HuH-7.5 (cell line): ENCODE data around the gene RASGRP3.
"Not testable (repeated sequence)": the region's sequence is repeated elsewhere in the genome, so short reads cannot be mapped to it uniquely, and the experiment has no call there.

Experiments
- DNase-seq: peaks from one replicate; pipeline ENCODE4 v3.0.0; 2011; ENCODE audit warnings: low spot score

RASGRP3 gene

DNA sequence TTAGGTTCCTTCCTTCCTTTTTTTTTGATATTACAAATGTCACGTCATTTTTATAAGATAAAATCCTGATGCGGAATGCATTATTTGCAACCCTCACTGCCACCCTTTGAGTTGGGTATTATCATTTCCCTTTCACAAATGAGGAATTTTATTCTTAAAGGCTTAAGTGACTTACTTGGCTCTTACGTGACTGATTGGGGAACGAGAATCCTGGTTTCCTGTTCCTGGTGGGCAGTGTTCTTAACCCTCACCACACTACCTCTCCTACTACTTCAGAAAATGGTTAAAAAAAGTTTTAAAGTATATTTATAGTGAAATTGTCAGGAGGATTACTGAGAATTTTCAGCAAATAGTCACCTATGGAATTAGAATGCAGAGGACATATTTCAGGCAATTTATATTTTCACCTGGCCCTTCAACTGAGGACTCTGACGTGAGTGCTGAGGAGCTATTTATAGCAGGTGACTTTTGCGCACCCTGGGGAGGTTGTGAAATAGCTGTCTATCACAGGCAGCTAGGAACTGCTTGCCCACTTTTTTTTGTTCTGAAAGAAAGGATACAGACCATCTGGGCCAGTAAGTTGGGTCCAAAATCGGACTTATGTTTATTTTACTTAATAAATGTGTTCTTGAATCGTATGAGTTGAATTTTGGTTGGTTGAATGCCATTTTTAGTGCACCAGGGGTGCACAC lies 18.7 kb upstream of the RASGRP3 start:
- peak; percentile 19 for DNase-seq

DNA sequence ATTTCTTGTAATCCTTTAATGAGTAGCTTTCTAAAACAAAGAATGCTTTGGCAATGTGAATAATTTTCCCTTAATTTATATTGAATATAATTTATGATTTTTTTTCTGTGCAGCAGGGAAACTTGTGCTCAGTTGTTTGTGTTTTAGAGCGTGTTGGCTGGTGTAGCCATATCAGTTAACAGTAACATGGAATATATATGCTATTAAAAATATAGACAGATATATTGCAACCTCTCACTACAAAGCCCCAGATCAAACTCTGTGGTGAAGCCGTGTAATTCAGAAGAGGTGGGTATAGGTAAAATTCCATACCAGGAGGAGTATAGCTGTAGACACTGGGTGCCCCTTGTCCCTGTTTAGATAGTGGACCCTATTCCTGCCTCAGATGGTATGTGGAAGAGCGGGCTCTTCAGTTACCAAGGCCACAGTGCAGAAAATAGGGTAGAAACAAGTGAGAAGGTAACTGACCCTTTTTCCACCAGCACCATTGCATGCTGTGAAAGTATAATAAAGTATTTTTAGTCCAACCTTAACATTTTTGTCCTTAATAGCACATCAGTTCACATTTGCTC lies 18.1 kb upstream of the RASGRP3 start:
- DNase-seq: no peak

DNA sequence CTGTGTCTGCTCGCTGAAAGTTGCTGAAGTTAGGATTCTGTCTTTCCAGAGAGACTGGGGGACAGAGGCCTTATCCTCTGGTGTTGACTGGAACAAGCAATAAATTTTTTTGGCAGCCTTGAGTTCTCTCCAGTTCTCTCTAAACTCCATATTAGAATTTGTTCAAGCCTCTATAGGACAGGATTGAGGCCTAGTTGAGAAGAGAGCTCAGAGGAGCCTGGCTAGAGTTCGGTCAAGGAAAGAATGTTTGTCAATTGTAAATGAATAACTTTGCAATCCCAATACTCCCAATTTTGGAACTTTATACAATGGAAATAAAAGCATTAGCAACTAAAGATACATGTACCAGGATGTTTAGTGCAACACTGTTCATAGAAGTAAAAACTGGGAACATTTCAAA lies 16.7 kb upstream of the RASGRP3 start:
- no peak for DNase-seq

DNA sequence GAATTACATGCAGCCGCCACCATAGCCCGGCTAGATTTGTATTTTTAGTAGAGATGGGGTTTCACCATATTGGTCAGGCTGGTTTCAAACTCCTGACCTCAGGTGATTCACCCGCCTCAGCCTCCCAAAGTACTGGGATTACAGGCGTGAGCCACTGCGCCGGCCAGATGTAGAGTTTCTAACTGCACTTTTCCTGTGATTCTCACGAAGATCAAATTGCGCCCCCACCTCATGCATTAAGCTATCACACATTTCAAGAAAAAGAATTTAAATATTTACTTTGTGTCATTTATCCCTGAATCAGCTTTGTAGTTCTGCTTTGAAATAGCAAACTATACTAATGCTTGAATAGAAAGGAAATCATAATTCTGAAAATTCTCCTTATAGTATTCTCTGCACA lies 13.9 kb upstream of the RASGRP3 start:
- not testable (repeated sequence) for DNase-seq

DNA sequence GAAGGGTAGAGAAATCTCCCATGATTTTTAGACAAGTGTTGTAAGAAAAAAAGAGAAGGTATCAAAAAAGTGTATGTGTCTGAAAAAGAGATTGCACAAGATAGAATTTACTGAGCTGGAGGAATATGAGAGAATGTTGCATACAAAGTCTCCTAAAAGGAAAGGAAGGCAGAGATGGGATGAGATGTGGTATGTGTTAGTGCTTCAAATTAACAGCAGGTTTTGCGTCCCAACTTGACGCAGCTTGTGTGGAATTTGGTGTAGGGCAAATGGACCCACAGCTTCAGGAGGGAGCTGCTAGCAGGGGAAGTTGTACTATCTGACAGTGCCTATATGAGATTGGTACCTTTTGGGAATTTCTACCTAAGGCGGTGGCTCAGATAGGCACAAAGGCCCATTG lies 9.0 kb upstream of the RASGRP3 start:
- no peak for DNase-seq

DNA sequence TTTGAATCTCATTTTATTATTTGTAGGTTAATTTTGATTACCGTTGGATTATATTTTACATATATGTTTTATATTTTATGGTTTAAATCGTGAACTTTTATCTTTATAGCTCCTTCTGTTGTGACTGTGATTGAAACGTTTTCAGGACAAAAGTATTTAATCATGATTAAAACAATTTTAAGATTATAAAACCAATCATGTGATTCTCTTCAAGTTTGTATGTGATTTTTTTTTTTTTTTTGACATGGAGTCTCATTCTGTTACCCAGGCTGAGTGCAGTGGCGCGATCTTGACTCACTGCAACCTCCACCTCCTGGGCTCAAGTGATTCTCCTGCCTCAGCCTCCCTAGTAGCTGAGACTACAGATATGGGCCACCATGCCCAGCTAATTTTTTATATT lies 7.2 kb upstream of the RASGRP3 start:
- no peak for DNase-seq

DNA sequence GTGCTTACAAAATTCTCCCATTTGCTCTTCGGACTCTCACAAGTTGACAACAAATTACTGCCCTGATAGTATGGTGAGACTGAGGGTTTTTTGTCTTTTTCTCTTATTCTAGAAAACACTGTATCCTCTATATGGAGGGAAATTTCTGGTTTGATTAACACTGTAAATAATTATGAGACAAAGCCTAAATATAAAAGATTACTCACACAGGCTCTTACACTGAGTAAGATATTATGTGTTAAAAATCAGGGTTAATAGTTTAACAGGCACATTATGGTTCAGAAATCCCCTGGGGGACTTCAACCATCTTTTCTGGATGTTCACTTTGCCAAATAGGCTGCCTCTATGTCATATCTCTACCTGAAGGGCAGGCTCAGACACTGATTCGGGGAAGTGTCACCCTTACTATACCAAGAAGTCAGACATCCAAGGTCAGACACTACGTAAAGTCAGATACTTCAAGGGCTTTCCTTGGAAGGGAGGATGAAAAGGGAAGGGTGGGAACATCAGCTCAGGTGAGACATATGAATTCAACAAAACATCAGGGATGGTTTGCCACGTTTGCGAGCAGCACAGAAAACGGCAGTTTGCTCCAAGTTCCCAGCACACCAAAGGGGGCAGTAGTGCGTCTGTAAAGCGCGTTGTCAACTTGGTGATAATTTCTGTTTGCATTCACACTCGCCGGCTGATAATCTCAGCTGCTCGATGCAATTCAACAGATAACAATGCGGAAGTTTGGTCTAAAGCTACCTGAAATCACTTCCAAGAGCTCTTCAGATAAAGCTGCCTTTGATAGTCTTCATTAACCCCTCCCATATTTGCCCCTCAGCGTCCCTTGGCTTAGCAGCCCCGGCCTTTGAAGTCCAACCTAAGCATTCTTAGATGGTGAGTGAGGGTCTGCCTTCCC lies 972 bp upstream of the RASGRP3 start:
- DNase-seq: peak; percentile 26

DNA sequence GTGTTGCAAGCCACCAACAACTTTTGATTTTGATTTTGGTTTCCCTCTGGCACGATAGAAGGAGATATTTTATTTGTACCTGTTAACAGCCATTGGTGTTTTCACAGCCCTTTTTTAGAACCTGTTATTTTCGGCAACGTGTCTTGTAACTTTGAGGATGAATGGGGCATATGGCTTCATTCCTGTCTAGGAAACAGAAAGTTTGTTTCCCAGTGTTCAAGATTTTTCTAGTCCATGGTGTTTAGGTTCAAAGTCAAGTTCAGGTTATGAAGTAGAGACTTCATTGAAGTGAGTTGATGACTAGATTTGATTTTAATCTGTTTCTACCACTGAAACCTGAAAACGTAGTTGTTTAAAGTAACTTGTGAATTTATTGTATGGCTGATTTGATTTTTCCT lies 343 bp downstream of the RASGRP3 start:
- DNase-seq: no peak

DNA sequence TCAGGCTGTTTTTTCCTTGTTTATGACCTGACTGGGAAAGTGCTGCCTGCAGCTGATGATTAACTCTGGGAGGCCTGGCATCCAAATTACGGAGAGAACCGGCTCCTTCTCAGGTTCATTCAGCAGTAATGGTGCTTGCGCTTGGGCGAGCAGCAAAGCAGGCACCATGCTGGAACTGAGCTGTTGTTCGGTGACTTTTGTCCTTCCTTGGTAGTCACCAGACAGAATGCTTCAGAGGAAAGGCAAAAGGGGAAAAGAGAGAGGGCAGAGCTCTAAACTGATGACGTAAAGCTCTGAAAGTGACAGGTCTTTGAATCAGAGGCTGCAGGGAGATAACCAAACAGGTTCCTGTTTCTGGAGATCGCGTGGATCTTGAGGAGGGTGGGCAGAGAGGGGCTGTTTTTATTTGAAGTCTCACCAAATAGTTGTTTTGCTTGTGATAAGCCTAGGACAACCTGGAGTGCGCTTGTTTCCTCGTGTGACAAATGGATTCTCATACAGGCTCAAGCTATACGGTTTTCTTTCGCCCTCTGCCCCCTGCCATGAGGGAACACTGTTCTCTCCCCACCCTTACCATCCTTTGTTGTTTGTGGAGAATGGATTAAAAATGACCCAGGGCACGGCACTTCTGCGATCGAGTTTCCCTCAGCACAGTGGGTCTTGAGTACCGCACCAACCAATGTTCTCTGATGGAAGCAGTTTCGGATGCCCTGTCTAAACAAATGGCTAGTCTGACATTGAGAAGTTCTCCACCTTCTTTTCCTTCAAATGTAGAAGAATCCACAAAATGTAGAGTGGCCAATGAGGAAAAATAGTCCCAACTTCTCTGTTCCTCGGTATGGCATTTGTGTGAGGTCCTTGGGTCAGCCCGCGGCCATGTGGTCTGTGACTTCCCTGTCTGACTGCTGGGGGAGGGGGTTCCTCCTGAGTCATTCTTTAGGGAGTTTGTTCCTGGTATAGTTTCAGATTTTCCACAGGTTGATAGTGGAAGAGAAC lies 1.3 kb downstream of the RASGRP3 start:
- DNase-seq: no peak

DNA sequence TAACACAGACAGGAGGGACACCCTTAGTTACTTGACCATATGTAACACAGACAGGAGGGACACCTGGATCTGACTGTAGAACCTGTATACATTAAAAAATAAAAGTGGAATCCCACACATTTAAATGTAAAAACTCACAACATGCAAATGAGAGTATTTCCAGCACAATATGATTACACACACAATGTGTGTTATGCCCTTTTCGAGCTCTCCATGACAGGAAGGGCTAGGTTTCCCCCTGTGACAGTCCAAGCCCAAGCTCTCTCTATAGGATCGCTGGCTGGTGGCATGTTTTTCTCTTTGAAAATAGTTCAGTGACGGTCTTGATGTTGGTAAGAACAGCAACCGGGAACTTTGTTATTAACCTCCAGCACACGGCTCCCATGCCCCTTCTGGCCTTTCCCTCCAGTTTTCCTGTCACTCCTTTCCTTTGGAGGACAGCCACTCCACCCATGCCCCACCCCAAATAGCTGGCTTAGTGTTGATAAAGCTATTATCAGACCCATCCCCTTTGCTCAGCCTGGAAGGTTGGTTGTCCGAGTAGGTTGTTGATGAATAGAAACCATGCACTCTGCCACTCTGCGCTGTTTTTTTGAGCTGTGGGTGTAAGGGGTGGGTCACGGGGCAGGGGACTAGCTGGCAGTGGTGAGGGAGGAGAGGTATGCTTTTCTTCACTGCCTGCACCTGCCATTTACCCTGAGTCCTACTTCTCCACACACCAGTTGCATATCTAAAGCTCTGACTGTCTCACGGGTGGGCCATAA lies 2.7 kb downstream of the RASGRP3 start:
- DNase-seq: no peak

DNA sequence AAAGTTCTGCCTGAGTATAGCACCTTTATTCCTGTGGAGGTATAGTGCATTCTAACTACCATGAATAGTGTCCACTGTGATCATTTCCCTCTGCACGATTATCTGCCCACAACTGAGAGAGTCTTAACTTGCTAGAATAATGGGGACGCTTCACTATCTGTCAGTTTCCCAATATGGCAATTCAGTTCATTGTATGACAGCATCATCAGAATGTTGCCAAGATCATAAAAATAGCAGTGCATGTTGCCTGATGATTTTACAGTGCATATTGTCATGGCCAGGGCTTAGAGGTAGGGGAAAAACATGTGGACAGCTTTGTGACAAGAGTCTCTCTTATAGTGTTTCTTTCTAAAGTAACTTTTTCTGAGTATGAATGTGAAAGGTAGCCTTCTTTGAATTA lies 6.1 kb downstream of the RASGRP3 start:
- no peak for DNase-seq

DNA sequence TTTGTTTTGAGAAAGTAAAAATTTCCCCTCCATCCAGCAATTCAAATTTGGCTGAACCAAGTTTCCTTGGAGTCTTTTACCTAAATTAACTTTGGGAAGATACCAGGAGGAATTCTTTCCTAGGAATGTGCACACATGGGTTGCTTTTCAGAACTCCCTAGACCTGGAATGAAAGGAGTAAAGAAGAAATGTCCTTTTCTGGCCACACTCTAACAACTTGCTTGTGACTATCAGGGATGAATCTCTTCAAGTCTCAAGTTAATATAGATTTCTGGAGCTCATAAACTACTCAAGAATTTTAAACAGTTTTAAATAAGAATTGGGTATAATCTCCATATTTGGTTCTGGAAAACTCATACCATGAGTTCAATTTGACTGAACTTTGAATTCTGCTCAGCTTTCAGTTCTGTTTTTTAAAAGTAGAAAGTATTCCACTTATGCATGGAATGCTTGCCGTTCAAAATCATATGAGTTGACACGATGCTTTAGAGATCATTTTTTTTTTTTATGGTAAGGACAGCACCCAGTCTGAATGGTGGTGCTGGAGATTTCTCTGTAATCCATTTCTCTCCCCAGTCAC lies 7.7 kb downstream of the RASGRP3 start:
- no peak for DNase-seq

DNA sequence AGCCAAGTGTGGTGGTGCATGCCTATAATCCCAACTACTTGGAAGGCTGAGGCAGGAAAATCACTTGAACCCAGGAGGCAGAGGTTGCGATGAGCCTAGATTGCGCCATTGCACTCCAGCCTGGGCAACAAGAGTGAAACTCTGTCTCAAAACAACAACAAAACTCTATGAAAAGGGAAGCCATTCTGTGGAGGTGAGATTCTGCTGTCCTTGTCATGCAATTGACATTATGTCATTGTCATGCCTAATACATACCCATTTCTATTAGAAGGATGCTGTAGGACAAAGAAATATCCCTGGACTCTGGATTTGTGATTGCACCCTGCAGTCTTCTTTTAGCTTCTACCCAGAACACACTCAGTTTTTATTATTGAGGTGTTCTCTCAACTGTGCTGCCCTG lies 8.6 kb downstream of the RASGRP3 start:
- DNase-seq: no peak

DNA sequence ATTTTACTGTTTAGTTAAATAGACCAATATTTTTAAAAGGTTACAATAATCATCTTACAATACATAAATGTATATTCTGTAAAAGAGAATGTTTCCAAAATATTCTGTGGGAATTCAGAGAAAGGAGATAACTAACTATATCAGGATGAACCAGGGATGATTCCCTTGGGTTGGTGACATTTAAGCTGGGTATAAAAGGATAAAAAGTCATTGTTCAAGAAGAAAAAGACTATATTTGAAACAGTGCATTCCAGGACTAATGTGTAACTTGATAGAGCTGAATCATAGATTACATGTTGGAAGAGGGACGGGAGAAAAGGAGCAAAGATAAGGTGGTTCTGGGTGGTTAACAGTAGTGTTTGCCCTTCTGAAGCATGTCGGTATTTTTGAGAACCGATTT lies 10.1 kb downstream of the RASGRP3 start:
- no peak for DNase-seq

DNA sequence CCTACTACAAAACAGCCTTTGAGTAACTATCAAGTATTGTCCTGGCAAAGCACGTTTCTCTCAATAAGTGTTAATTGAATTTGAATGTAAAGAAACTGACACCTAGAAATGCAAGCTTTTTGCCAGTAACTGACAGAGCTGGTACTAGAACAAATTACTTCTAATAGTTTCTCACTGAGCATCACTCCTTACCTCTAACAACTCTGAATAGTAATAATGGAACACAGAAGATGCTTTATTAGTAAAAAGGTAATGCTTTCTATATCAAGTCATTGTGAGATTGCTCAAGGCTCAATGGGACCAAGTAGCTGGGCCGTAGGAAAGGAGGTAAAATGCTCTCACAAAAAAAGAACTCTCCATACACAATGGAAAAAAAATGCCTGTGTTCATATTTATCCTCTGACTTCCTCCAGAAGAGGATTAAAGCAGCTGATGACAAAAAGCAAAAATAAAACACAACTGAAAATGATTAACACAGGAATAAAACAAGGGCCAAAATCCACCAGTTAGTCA lies 11.8 kb downstream of the RASGRP3 start:
- no peak for DNase-seq

DNA sequence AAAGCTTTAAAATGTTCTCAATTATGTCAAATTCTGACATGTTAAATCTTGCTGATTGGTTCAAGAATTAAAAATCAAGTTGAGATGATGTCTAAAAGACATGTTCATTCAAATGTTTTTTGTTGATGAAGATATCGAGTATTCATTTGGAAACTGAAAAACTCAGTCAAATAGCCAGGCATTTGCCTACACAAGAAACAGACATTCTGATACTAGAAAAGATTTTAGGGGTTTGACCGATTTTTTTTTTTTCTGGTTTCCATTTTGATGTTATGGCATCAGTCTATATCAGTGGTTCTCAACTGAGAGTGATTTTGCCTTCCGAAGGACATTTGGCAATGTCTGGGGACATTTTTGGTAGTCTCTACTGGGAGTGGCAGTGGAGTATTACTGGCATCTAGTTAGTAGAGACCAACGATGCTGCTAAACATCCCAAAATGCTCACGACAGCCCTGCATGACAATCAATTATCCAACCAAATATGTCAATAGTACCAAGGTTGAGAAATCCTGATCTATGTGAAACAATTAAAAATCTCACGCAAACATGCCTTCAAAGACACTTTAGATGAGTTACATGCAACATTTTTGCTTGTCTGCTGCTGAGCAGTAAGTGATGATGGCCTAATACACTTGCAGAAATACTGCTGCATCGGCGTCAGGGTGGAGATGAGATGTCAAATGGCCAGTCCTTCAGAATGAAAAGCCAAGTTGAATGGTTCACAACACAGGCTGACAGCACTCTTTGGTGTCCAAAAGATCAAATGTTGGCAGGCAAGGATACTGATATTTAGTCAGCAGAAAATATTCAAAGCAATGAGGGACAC lies 12.5 kb downstream of the RASGRP3 start:
- no peak for DNase-seq

DNA sequence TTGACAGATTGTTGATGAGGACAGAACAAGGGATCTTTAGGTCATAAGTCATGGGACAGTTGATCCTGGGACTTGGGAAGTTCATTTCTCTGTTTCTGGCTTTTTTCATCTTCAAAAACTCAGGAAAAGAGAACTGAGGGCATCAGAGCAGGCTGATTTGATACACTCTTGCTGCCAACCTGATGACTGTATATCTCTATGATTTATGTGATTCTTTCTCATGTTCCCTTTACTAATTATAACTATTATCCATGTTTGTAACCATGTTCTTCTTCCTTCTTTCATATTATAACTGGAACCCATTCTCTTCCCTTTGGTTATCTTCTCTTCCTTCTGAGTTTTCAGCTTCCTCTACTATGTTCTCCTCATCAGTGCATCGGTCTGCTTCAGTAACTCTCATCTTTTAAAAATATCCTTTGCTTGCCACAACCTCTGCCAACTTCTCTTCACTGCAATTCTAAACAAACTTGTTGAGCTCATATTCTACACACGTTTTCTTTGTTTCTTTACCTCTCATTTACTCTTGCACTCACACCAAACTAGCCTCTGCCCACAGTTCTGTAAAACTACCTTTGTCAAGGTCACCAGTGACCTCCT lies 13.5 kb downstream of the RASGRP3 start:
- no peak for DNase-seq

DNA sequence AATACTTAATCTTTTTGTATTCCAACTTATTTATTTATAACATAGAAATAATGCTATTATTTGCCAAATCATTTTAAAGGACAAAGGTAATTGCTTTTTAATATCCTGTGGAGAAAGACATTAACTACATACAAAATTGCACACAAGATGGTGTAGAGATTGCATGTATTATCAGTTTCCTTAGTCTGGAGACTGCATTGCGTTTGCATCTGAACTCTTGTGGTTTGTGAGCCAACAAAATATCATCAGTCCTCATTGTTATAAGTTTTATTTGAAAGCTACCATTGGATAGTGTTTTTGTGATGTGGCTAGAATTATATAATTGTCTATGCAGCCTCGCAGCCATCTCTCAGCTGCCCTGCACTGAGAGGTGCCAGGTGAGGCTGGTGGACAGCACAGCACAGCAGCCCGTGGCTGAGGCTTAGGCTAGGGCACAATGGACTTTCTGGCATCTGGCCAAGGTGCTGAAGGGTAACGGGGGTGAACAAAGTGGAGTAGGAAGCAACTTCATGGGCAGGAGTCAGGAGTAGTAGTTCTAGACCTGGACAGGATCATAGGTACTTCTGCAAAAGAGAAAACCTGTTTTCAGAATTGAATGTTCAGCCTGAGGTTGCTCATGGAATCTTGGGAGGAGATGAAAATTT lies 15.1 kb downstream of the RASGRP3 start:
- DNase-seq: no peak
